ENCODE results near the gene SPATA16.
"Not testable (repeated sequence)": the region's sequence is repeated elsewhere in the genome, so short reads cannot be mapped to it uniquely, and the experiment has no call there.

SPATA16 gene

DNA sequence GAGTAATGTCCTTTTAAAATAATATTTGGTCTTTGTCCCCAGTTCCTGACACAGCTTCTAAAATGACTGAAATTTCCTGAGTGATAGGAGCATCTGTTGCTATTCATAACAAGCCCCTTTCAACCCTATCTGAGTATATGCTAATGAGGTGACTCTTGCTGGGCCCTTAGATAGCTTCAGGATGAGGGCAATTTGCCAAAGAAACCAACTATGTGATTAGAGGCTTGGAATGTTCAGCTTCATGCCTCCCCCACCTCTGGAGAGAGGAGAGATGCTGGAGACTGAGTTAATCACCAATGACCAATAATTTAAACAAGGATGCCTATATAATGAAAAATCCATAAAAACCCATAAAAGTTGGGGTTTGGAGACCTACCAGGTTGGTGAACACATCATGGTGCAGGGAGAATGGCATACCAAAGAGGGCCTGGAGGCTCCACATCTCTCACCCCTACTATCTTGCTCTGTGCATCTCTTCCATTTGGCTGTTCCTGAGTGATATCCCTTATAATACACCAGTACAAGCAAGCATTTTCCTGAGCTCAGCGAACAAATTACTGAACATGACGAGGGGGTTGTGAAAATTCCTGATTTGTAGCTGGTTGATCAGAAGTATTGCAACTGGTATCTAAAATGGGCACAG, 201.3 kb downstream of the SPATA16 start:
- no peak for DNase-seq (ENCODE audit: low spot score)

GRCh38 chr3:172938788-172939187, 202.2 kb downstream of the SPATA16 start:
- DNase-seq (ENCODE audit: low spot score): no peak

DNA sequence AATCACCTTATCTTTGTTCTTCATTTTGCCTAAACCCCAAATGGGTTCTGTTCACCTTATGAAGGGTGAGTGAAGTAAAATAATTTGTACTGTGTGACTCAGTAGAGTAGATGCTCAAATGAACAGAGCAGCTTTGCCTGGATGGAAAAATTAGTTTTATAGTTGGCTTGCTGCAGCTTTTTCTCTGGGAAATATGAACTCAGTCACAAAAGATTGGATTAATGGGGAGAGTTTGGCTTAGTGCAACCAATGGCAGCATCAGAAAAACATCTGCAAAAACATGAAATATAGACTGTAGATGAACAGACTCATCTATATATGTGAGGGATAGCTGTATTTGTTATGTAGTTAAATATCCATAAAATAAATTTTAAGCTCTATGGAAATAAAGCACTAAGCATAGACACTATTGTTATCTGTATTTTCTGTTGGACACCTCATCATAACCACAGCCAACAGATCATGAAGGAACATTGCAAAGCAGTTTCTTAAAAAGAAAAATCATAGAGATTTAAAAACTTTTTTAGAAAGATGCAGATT, 209.2 kb downstream of the SPATA16 start:
- DNase-seq (ENCODE audit: low spot score): no peak

GRCh38 chr3:172929451-172929850, 211.6 kb downstream of the SPATA16 start:
- DNase-seq (ENCODE audit: low spot score): no peak

GRCh38 chr3:172924546-172924945, 216.5 kb downstream of the SPATA16 start:
- no peak for DNase-seq (ENCODE audit: low spot score)

DNA sequence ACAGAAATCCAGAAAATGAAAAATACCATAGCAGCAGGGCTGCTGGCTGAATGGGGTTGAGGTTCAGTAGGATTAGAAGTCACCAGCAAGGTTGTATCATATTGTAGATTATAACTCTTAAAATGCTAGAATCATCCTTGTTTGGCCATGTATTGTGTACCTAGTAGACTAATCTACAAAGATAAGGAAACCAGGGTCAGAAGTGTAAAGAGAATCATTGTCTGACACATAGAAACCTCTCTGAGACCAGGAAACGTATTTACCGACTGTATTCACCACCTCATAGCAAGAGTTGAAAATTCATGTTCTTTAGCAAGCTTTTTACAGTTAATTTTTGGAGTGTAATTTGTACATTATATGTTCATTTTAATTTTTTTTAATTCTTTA, 221.7 kb downstream of the SPATA16 start:
- DNase-seq (ENCODE audit: low spot score): no peak

- DNase-seq (ENCODE audit: low spot score): no peak
Observed at GRCh38 chr3:172918568-172919296, 222.3 kb downstream of the SPATA16 start.

DNA sequence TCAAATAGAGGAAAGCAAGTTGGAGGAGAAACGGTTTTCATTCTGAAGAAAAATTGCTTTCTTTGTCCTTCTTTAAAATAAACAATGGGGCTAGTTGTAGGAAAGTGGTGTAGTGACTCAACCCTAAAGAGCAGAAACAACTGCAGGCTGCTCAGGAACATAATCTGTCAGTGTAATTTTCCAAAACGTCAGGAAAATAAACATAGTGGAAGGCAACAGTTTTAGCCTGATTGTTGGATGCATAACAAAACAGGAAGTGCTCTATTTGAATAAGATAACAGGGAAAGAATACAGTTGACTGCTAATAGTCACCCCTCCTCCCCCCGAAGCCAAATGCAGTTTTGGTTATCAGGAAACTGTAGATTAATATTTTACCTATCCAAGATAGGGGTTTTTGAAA, 222.9 kb downstream of the SPATA16 start:
- no peak for DNase-seq (ENCODE audit: low spot score)

- no peak for DNase-seq (ENCODE audit: low spot score)
Observed at GRCh38 chr3:172915911-172916514, 225.0 kb downstream of the SPATA16 start.

DNA sequence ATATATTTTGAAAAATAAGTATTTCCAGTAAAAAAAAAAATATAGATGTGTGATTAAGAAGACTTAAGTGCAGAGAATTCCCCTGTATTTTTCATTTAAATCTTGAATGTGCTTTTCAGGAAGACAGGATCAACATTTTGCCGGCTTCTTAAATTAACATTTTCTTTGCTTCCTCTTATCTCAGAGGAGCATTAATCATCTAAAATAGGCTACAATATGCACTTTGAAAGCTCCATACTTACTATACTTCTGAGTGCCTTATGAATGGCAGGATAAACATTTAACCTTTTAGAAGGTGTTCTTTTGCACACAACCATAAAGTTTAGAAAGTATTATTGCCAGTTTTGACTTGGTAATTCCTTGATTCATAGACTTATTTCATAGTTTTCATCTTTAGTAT, 226.2 kb downstream of the SPATA16 start:
- DNase-seq (ENCODE audit: low spot score): no peak

DNA sequence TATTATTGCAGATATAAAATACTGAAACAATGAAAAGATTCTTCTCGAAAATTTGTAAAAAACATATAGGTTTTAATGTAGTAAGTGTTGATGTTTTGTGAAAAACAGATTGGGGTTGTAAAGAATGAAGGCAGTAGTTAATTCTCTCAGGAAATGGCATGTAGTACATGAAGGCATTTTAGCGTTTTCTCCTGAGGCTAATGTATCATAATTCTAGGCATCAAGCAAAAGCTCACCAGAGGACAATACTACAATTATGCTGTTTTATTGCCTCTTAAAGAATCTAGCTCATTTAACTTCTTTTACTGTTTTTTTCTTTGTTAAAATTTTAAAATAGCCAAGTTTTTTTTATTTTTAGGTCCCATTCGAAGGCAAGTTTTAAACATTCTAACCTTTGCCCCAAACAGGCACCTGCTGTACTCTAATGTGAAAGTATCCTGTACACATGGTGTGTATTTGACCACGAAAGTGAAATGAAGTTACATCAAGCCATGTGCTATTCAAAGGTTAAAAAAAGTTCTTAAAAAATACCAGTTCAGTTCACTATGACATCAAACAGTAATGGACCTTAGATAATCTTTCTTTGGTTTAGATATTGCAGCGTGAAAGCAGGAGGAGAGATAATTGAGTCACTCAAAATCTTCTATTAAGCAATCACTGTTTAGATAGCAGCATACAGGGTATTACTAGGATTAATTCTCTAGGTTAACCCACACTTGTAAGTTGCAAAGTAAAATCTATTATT, 227.0 kb downstream of the SPATA16 start:
- DNase-seq (ENCODE audit: low spot score): no peak

DNA sequence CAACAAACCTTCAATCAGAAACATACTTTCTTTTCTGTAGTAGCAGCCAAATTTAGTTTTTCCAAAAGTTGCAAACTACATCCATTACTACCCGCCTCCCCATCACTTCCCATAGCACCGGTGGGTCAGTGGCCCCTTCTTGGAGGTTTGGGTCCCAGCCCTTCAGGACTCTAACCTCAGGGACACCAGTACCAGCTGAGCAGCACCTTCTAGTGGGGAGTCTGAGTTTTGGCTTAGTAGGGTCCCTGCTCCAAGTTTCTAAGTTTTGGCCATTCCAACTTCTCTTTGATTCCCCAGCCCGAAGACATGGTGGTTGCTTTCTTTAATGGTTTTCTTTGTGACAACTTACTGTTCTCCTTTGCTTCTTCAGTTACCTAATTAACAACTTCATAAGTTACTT, 229.9 kb downstream of the SPATA16 start:
- DNase-seq (ENCODE audit: low spot score): no peak

GRCh38 chr3:172908771-172909270, 232.2 kb downstream of the SPATA16 start:
- no peak for DNase-seq (ENCODE audit: low spot score)

- no peak for DNase-seq (ENCODE audit: low spot score)
Observed at GRCh38 chr3:172905451-172905850, 235.6 kb downstream of the SPATA16 start.

- DNase-seq (ENCODE audit: low spot score): no peak
Observed at GRCh38 chr3:172904711-172905373, 236.2 kb downstream of the SPATA16 start.

DNA sequence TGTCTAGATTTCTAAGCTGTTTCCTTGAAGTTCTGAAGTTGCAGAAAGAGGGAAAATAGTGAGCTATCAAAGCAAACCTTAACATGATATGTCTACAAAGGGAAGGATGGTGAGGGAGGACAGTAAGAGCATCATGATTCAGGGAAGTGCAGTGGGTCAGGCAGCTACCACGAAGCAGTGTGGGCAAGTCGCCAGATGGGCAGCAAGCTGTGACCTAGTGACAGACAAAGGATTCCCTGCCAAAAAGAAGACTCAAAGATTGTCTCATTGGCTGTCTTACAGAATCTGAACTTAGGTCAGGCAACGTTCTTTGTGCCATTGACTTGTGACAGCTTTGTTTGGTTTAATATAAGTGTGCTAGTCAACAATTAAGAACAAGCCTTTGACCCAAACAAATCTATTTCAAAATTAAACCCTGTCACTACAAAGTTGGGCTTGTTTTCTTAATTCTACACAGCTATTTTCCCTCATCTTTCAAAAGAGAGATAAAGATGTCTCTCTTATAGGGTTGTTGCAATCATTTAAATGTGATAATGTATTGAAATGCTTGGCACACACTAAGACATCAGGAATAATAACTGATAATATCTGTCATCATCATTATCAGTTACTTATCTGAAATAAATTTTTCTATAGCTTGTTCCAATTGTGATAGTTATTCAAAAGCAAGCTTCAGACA, 237.3 kb downstream of the SPATA16 start:
- no peak for DNase-seq (ENCODE audit: low spot score)

GRCh38 chr3:172892158-172892557, 248.9 kb downstream of the SPATA16 start:
- peak; percentile 37 for DNase-seq (ENCODE audit: low spot score)

GRCh38 chr3:172885704-172886103, 255.3 kb downstream of the SPATA16 start:
- no peak for DNase-seq (ENCODE audit: low spot score)

- DNase-seq (ENCODE audit: low spot score): no peak
Observed at GRCh38 chr3:172882563-172882962, 258.5 kb downstream of the SPATA16 start.

GRCh38 chr3:172879381-172879780, 261.7 kb downstream of the SPATA16 start:
- DNase-seq (ENCODE audit: low spot score): not testable (repeated sequence)

DNA sequence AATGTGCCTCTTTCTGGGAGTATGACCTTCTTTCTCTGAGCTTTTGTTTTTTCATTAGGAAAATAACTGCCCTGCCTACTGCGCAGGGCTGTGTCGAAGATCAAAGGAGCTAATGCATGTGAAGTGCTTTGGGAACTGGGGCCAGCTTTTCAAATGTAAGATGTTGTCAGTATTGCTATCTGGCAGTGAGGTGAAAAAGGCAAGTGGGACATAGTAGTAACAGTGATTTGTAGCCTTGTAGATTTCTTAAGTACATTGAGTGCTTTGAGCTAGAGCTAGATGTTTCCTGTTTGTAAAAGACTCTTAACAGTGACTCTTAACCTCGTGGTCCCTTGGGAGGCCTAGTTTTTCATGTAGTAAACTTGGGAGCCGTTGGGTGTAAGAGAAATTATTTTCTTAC, 264.0 kb downstream of the SPATA16 start:
- DNase-seq (ENCODE audit: low spot score): no peak

Data from RKO (cell line).